HCT116 (cell line): Measurements from ENCODE around the gene TMED10. TPM values are rescaled to one million over a fixed set of nuclear protein-coding genes. Genes with fewer than 3 reads are reported as not detected.

Experiments
- ATAC-seq: fragments of 200-7000 bp; cut with Tn5 transposase; 2 replicates; pipeline ENCODE4 v1.9.1; 2020; ENCODE audit warnings: mild to moderate bottlenecking, moderate library complexity
- BruUV-seq: library from RNA; stranded (reverse); fragments of 400-500 nt; replicated peaks from 2 replicates; lab custom pipeline; 2021; lab: Mats Ljungman, UMichigan
- CTCF ChIA-PET: fragments of 300-600 bp; sonication (Branson Sonifier 250); formaldehyde crosslinking; loops from one replicate; lab custom pipeline; 2021; ENCODE audit warnings: antibody characterized with exemption; lab: Charles Lee
- POLR2A ChIA-PET: fragments of 300-600, 350-600 bp; sonication (Branson Sonifier 250); formaldehyde crosslinking; loops from one replicate; lab custom pipeline; 2021; ENCODE audit warnings: antibody characterized with exemption; lab: Charles Lee
- RAD21 ChIA-PET, 2 experiments: fragments of 300-600 bp; sonication (Branson Sonifier 250); formaldehyde crosslinking; loops; one replicate each; lab custom pipeline; 2023; ENCODE audit warnings: low total read pairs in 2 of 2; ENCODE audit not compliant: uncharacterized antibody in 2 of 2, unreplicated experiment in 2 of 2, low non-redundant PET in 1 of 2; lab: Charles Lee
- DNase-seq: peaks from one replicate; pipeline ENCODE4 v3.0.0-alpha.2; 2010; ENCODE audit warnings: low read depth, low spot score
- H2AFZ ChIP-seq: fragments of 200-600 bp; shearing (Covaris generic), sonication (generic); 2 replicates; pipeline ENCODE4 v1.6.1; 2017; ENCODE audit warnings: low read depth, mixed run types, mixed read lengths, antibody characterized with exemption, low read length; ENCODE audit not compliant: poor library complexity, severe bottlenecking
- H3K27ac ChIP-seq: 2 replicates; pipeline ENCODE4 v1.5.1; 2012; ENCODE audit warnings: low read depth, low read length
- H3K27me3 ChIP-seq: fragments of 200-600 bp; sonication (generic); 2 replicates; pipeline ENCODE4 v1.6.1; 2016; ENCODE audit warnings: mixed run types, low read length, mixed read lengths; ENCODE audit not compliant: insufficient read depth
- H3K36me3 ChIP-seq, 2 experiments: fragments of 200-500 bp in 1 of 2; fragments of 200-600 bp in 1 of 2; sonication (Bioruptor generic) in 1 of 2; sonication (generic) in 1 of 2; 2 replicates each; pipeline versions ENCODE4 v1.5.1 to v1.6.1; 2014 to 2016; ENCODE audit warnings: low read length in 2 of 2, inconsistent platforms in 1 of 2, mixed read lengths in 1 of 2, mixed run types in 1 of 2; ENCODE audit not compliant: insufficient read depth in 2 of 2, control insufficient read depth in 1 of 2
- H3K4me1 ChIP-seq, 2 experiments: fragments of 200-600 bp in 1 of 2; sonication (generic) in 1 of 2; 2 replicates each; pipeline versions ENCODE4 v1.5.1 to v1.6.1; 2012 to 2017; ENCODE audit warnings: low read length in 2 of 2, inconsistent platforms in 1 of 2, mild to moderate bottlenecking in 1 of 2, mixed read lengths in 1 of 2, mixed run types in 1 of 2, moderate library complexity in 1 of 2; ENCODE audit not compliant: insufficient read depth in 2 of 2, control insufficient read depth in 1 of 2
- H3K4me2 ChIP-seq: fragments of 200-600 bp; sonication (generic); 2 replicates; pipeline ENCODE4 v1.6.1; 2017; ENCODE audit warnings: mixed run types, low read length, mixed read lengths
- H3K4me3 ChIP-seq, 2 experiments: fragments of 200-600 bp in 1 of 2; sonication (generic) in 1 of 2; replicated peaks in 1 of 2; 2 replicates each; pipeline ENCODE4 v1.5.1; 2011 to 2016; ENCODE audit warnings: low read length in 2 of 2, control low read depth in 1 of 2, low read depth in 1 of 2, mild to moderate bottlenecking in 1 of 2, mixed read lengths in 1 of 2, mixed run types in 1 of 2
- H3K79me2 ChIP-seq: fragments of 200-600 bp; sonication (generic); 2 replicates; pipeline ENCODE4 v1.6.1; 2017; ENCODE audit warnings: mild to moderate bottlenecking, mixed run types, low read length, moderate library complexity, mixed read lengths; ENCODE audit not compliant: insufficient read depth
- H3K9ac ChIP-seq: fragments of 200-600 bp; sonication (generic); 2 replicates; pipeline ENCODE4 v1.6.1; 2016; ENCODE audit warnings: low read length, mixed read lengths
- H3K9me2 ChIP-seq: fragments of 200-600 bp; sonication (generic), shearing (Covaris generic); 2 replicates; pipeline ENCODE4 v1.6.1; 2017; ENCODE audit warnings: mixed run types, mild to moderate bottlenecking, moderate library complexity; ENCODE audit not compliant: insufficient read depth
- H3K9me3 ChIP-seq, 2 experiments: fragments of 200-500 bp in 1 of 2; fragments of 200-600 bp in 1 of 2; sonication (Bioruptor generic) in 1 of 2; sonication (generic) in 1 of 2; 2 replicates each; pipeline ENCODE4 v1.6.1; 2014 to 2017; ENCODE audit warnings: low read length in 2 of 2, mixed read lengths in 2 of 2, inconsistent platforms in 1 of 2, low read depth in 1 of 2, mild to moderate bottlenecking in 1 of 2, mixed run types in 1 of 2, moderate library complexity in 1 of 2; ENCODE audit not compliant: control insufficient read depth in 1 of 2, insufficient read depth in 1 of 2
- H4K20me1 ChIP-seq: fragments of 200-600 bp; sonication (generic), shearing (Covaris generic); 2 replicates; pipeline ENCODE4 v1.6.1; 2017; ENCODE audit warnings: mixed run types, mild to moderate bottlenecking, moderate library complexity; ENCODE audit not compliant: insufficient read depth
- CBX3 ChIP-seq: IDR thresholded peaks from 2 replicates; pipeline ENCODE4 v1.6.1; 2012; ENCODE audit warnings: low read depth
- CEBPB ChIP-seq: IDR thresholded peaks from 2 replicates; pipeline ENCODE4 v1.6.1; 2012; ENCODE audit warnings: low read depth
- CTCF ChIP-seq, 3 experiments: fragments of 200-600 bp in 1 of 3; sonication (generic) in 1 of 3; IDR thresholded peaks in 2 of 3; conservative IDR thresholded peaks in 1 of 3; 2 replicates each; pipeline ENCODE4 v1.5.1; 2012 to 2017; ENCODE audit warnings: low read depth in 2 of 3, low read length in 2 of 3, antibody characterized with exemption in 1 of 3, borderline replicate concordance in 1 of 3, control low read depth in 1 of 3, mild to moderate bottlenecking in 1 of 3, mixed read lengths in 1 of 3, mixed run types in 1 of 3, moderate library complexity in 1 of 3; ENCODE audit not compliant: insufficient read depth in 1 of 3
- EZH2phosphoT487 ChIP-seq: fragments of 200-600 bp; IDR thresholded peaks from 2 replicates; pipeline ENCODE4 v1.6.1; 2018; ENCODE audit warnings: antibody characterized with exemption, borderline replicate concordance
- JUND ChIP-seq: IDR thresholded peaks from 2 replicates; pipeline ENCODE4 v1.6.1; 2012
- POLR2A ChIP-seq: IDR thresholded peaks from 2 replicates; pipeline ENCODE4 v1.7.0; 2011; ENCODE audit warnings: borderline replicate concordance; ENCODE audit not compliant: insufficient read depth, insufficient read length; ENCODE audit errors: extremely low read depth
- POLR2AphosphoS5 ChIP-seq: IDR thresholded peaks from 2 replicates; pipeline ENCODE4 v1.6.1; 2011; ENCODE audit warnings: mild to moderate bottlenecking, low read depth, low read length, moderate library complexity
- RAD21 ChIP-seq: IDR thresholded peaks from 2 replicates; pipeline ENCODE4 v1.6.1; 2012; ENCODE audit warnings: low read depth, mild to moderate bottlenecking
- SIN3A ChIP-seq: IDR thresholded peaks from 2 replicates; pipeline ENCODE4 v1.6.1; 2012; ENCODE audit warnings: low read depth
- SRF ChIP-seq: IDR thresholded peaks from 2 replicates; pipeline ENCODE4 v1.6.1; 2012; ENCODE audit warnings: low read depth
- YY1 ChIP-seq: IDR thresholded peaks from 2 replicates; pipeline ENCODE4 v1.6.1; 2011; ENCODE audit warnings: low read length, low read depth, moderate library complexity, mild to moderate bottlenecking; ENCODE audit not compliant: insufficient replicate concordance; ENCODE audit errors: extremely low read depth
- ZFX ChIP-seq: fragments of 450-650 bp; IDR thresholded peaks from 2 replicates; pipeline ENCODE4 v1.6.1; 2017
- ZNF274 ChIP-seq: fragments of 200-500 bp; sonication (Bioruptor generic); IDR thresholded peaks from 2 replicates; pipeline ENCODE4 v1.6.1; 2014; ENCODE audit warnings: mild to moderate bottlenecking, low read depth, low read length, inconsistent platforms
- intact Hi-C: fragments of 100-400 bp; cut with micrococcal nuclease; formaldehyde crosslinking; loops from 2 replicates; pipeline ENCODE4 v1.10.0; 2022
- total RNA-seq: library from RNA; stranded (reverse); gene quantifications from one replicate; pipeline ENCODE4 v1.2.1, GENCODE V29; 2021; ENCODE audit not compliant: unreplicated experiment
- TF ChIP-seq, protein P1 (sequence below): IDR thresholded peaks from 2 replicates; pipeline ENCODE4 v1.6.1; 2012
- TF ChIP-seq, protein P2 (sequence below): IDR thresholded peaks from 2 replicates; pipeline ENCODE4 v1.6.1; 2011; ENCODE audit warnings: mild to moderate bottlenecking, low read length, moderate library complexity; ENCODE audit not compliant: insufficient replicate concordance; ENCODE audit errors: extremely low read depth
- TF ChIP-seq, protein P3 (sequence below): IDR thresholded peaks from 2 replicates; pipeline ENCODE4 v1.6.1; 2012

The TMED10 gene
- total RNA-seq, 1 experiment from 2014 or later: 303 TPM

- no peaks in the 10 kb centered on the region for H3K4me1 ChIP-seq
- no peak for ATAC-seq
- BruUV-seq: no TSS peak
These were observed 47.3 kb upstream of the TMED10 start for GRCh38 chr14:75223664-75224154.

More at GRCh38 chr14:75223664-75224154, 47.3 kb upstream of the TMED10 start:
- Histone ChIP-seq H4K20me1 (no peaks in the 10 kb centered on the region), H3K36me3 (no peaks in the 10 kb centered on the region), H3K27ac (no peak overlapping the region), H2AFZ (no peak overlapping the region), H3K9ac (no peak overlapping the region), H3K27me3 (no peaks in the 10 kb centered on the region), H3K9me3 (no peaks in the 10 kb centered on the region), H3K4me2 (no peak overlapping the region), H3K9me2 (no peaks in the 10 kb centered on the region), H3K79me2 (no peaks in the 10 kb centered on the region), H3K4me3 (no peak overlapping the region)
- TF ChIP-seq, protein P1, sequence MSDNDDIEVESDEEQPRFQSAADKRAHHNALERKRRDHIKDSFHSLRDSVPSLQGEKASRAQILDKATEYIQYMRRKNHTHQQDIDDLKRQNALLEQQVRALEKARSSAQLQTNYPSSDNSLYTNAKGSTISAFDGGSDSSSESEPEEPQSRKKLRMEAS: no peak
- TF ChIP-seq ZFX: no peak
- TF ChIP-seq YY1: no peak
- no peak for TF ChIP-seq POLR2A
- TF ChIP-seq, protein P2, sequence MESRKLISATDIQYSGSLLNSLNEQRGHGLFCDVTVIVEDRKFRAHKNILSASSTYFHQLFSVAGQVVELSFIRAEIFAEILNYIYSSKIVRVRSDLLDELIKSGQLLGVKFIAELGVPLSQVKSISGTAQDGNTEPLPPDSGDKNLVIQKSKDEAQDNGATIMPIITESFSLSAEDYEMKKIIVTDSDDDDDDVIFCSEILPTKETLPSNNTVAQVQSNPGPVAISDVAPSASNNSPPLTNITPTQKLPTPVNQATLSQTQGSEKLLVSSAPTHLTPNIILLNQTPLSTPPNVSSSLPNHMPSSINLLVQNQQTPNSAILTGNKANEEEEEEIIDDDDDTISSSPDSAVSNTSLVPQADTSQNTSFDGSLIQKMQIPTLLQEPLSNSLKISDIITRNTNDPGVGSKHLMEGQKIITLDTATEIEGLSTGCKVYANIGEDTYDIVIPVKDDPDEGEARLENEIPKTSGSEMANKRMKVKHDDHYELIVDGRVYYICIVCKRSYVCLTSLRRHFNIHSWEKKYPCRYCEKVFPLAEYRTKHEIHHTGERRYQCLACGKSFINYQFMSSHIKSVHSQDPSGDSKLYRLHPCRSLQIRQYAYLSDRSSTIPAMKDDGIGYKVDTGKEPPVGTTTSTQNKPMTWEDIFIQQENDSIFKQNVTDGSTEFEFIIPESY: no peak
- TF ChIP-seq SRF: no peak
- no peak for TF ChIP-seq CTCF (IDR thresholded peaks at IDR 0.05 in 2 of 3, conservative IDR thresholded peaks at IDR 0.05 in 1 of 3; ENCODE audit: borderline replicate concordance in 1 of 3, insufficient read depth in 1 of 3, low read depth in 2 of 3, low read length in 2 of 3)
- TF ChIP-seq ZNF274: no peak
- no peak for TF ChIP-seq CBX3
- no peak for TF ChIP-seq JUND
- TF ChIP-seq SIN3A: no peak
- TF ChIP-seq, protein P3, sequence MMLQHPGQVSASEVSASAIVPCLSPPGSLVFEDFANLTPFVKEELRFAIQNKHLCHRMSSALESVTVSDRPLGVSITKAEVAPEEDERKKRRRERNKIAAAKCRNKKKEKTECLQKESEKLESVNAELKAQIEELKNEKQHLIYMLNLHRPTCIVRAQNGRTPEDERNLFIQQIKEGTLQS: no peak
- no peak for TF ChIP-seq CEBPB
- no peak for TF ChIP-seq EZH2phosphoT487
- TF ChIP-seq POLR2AphosphoS5: no peak
- no peak for TF ChIP-seq RAD21
- CTCF ChIA-PET: no interaction called here
- DNase-seq: no peak
- RAD21 ChIA-PET: no interaction called here
- intact Hi-C loops: no loop called here
- POLR2A ChIA-PET: no interaction called here
